HepG2 (cell line): ENCODE data around the gene DAPK1. TPM values are rescaled to one million over a fixed set of nuclear protein-coding genes. Genes with fewer than 3 reads are reported as not detected.

Source experiments
- ATF7 ChIP-seq, 2 experiments: fragments of 450-650 bp in 1 of 2; sonication (generic) in 1 of 2; formaldehyde crosslinking in 1 of 2; IDR thresholded peaks; 2 replicates each; pipeline versions ENCODE4 v1.4.0 to v1.6.1; 2016 to 2020; ENCODE audit warnings: antibody characterized with exemption in 1 of 2, mild to moderate bottlenecking in 1 of 2, missing genetic modification reagents in 1 of 2
- CEBPZ ChIP-seq: IDR thresholded peaks from 2 replicates; pipeline ENCODE4 v1.6.1; 2012; ENCODE audit warnings: low read length, improper control_type of control experiment
- CENPT ChIP-seq: sonication (generic); formaldehyde crosslinking; IDR thresholded peaks from 2 replicates; pipeline ENCODE4 v1.8.0; 2022; ENCODE audit warnings: low read depth, mild to moderate bottlenecking, moderate library complexity, missing genetic modification reagents
- CREB1 ChIP-seq, 2 experiments: fragments of 450-650 bp in 1 of 2; IDR thresholded peaks; 2 replicates each; pipeline ENCODE4 v1.6.1; 2016 to 2017; ENCODE audit warnings: control low read depth in 1 of 2, mild to moderate bottlenecking in 1 of 2, missing compliant biosample characterization in 1 of 2, missing genetic modification characterization in 1 of 2
- DMAP1 ChIP-seq: IDR thresholded peaks from 2 replicates; pipeline ENCODE4 v1.6.1; 2016
- E2F2 ChIP-seq: sonication (generic); formaldehyde crosslinking; IDR thresholded peaks from 2 replicates; pipeline ENCODE4 v1.4.0; 2020; ENCODE audit warnings: missing genetic modification reagents, borderline replicate concordance
- HOXA9 ChIP-seq: sonication (generic); formaldehyde crosslinking; IDR thresholded peaks from 2 replicates; pipeline ENCODE4 v1.8.1; 2022; ENCODE audit warnings: missing genetic modification reagents, mild to moderate bottlenecking, moderate library complexity, borderline replicate concordance
- MAFK ChIP-seq, 2 experiments: IDR thresholded peaks in 1 of 2; conservative IDR thresholded peaks in 1 of 2; 2 replicates each; pipeline ENCODE4 v1.6.1; 2011; ENCODE audit warnings: improper control_type of control experiment in 2 of 2, low read length in 2 of 2
- MZF1 ChIP-seq: sonication (generic); formaldehyde crosslinking; IDR thresholded peaks from 2 replicates; pipeline ENCODE4 v1.8.1; 2023; ENCODE audit warnings: mild to moderate bottlenecking, missing genetic modification reagents, borderline replicate concordance
- PPARG ChIP-seq: conservative IDR thresholded peaks from 2 replicates; pipeline ENCODE4 v1.6.1; 2016; ENCODE audit warnings: missing biosample characterization, missing genetic modification reagents
- TRAFD1 ChIP-seq: sonication (generic); formaldehyde crosslinking; IDR thresholded peaks from 2 replicates; pipeline ENCODE4 v1.5.1; 2020; ENCODE audit warnings: missing genetic modification reagents, mild to moderate bottlenecking, borderline replicate concordance
- ZKSCAN5 ChIP-seq: sonication (generic); formaldehyde crosslinking; IDR thresholded peaks from 2 replicates; pipeline ENCODE4 v1.5.1; 2020; ENCODE audit warnings: mild to moderate bottlenecking, missing genetic modification reagents
- ZNF281 ChIP-seq: sonication (generic); formaldehyde crosslinking; IDR thresholded peaks from 2 replicates; pipeline ENCODE4 v1.4.0; 2020; ENCODE audit warnings: missing genetic modification reagents, borderline replicate concordance
- ZNF354B ChIP-seq: sonication (generic); formaldehyde crosslinking; IDR thresholded peaks from 2 replicates; pipeline ENCODE4 v1.8.0; 2022; ENCODE audit warnings: mild to moderate bottlenecking, missing genetic modification reagents
- ZNF510 ChIP-seq: sonication (generic); formaldehyde crosslinking; IDR thresholded peaks from 2 replicates; pipeline ENCODE4 v1.4.0; 2020; ENCODE audit warnings: low read depth, mild to moderate bottlenecking, missing genetic modification reagents
- ZNF670 ChIP-seq: sonication (generic); formaldehyde crosslinking; IDR thresholded peaks from 2 replicates; pipeline ENCODE4 v1.8.0; 2022; ENCODE audit warnings: mild to moderate bottlenecking, missing genetic modification reagents, borderline replicate concordance
- ZNF713 ChIP-seq: sonication (generic); formaldehyde crosslinking; IDR thresholded peaks from 2 replicates; pipeline ENCODE4 v1.4.0; 2020; ENCODE audit warnings: mild to moderate bottlenecking, missing genetic modification reagents
- ZSCAN25 ChIP-seq: sonication (generic); formaldehyde crosslinking; IDR thresholded peaks from 2 replicates; pipeline ENCODE4 v1.8.0; 2022; ENCODE audit warnings: mild to moderate bottlenecking, missing genetic modification reagents
- polyA plus RNA-seq, 8 experiments: library from polyadenylated mRNA; depleted of rRNA in 3 of 8; stranded (reverse) in 7 of 8; unstranded in 1 of 8; fragments of >200 nt; fragmentation: Illumina TruSeq in 4 of 8; extraction: Trizol in 4 of 8; gene quantifications; 2 replicates each; pipeline versions ENCODE4 v1.2.1 to v1.2.3, GENCODE V29; 2011 to 2016; ENCODE audit warnings: low read depth in 4 of 8, missing spikeins in 1 of 8, mixed read lengths in 1 of 8; ENCODE audit not compliant: insufficient read depth in 1 of 8
- total RNA-seq, 5 experiments: library from RNA; depleted of rRNA; stranded (reverse); fragments of >200 nt; fragmentation: Illumina TruSeq; extraction: Trizol; gene quantifications; 2 replicates each; pipeline ENCODE4 v1.2.3, GENCODE V29; 2016; ENCODE audit warnings: low read depth in 1 of 5

Gene DAPK1
- total and polyA plus RNA-seq, 2 of the 13 experiments (the other 11 are each of a cell fraction or from before 2014, with no cell fraction given) = 35.7 to 35.9 TPM

GRCh38 chr9:87505869-87506678 lies 8.4 kb downstream of the DAPK1 start (continued):
- TF ChIP-seq MAFK (conservative IDR thresholded peaks at IDR 0.05 in 1 of 2, IDR thresholded peaks at IDR 0.05 in 1 of 2; ENCODE audit: low read length in 2 of 2) = no peak
- peak; percentile 35; the same call in 1 of the 2 replicates for TF ChIP-seq CREB1 (IDR thresholded peaks at IDR 0.05)
- peak; percentile 80 for TF ChIP-seq CREB1 (CRISPR knock-in tag; IDR thresholded peaks at IDR 0.05)
- TF ChIP-seq TRAFD1 (CRISPR knock-in tag) = no peak
- TF ChIP-seq CEBPZ = no peak
- peak; percentile 50; the same call in 1 of the 2 replicates for TF ChIP-seq ZNF281 (CRISPR knock-in tag)
- TF ChIP-seq ATF7 (IDR thresholded peaks at IDR 0.05) = peak; percentile 26; the same call in 1 of the 2 replicates
- no peak for TF ChIP-seq ATF7 (CRISPR knock-in tag; IDR thresholded peaks at IDR 0.05)
- TF ChIP-seq DMAP1 (CRISPR knock-in tag) = no peak
- TF ChIP-seq PPARG (CRISPR knock-in tag) = peak; percentile 72
- TF ChIP-seq ZNF510 (CRISPR knock-in tag) = 0 out of 2 replicates have a peak, but pooled peaks have one; percentile 64
- 0 out of 2 replicates have a peak, but pooled peaks have one; percentile 12 for TF ChIP-seq ZNF670
- TF ChIP-seq ZKSCAN5 (CRISPR knock-in tag) = no peak
- no peak for TF ChIP-seq ZSCAN25 (CRISPR knock-in tag)
- TF ChIP-seq ZNF713 (CRISPR knock-in tag) = no peak
- no peak for TF ChIP-seq E2F2 (CRISPR knock-in tag)
- no peak for TF ChIP-seq MZF1 (CRISPR knock-in tag)
- TF ChIP-seq HOXA9 (CRISPR knock-in tag) = no peak
- TF ChIP-seq CENPT = no peak
- TF ChIP-seq ZNF354B (CRISPR knock-in tag) = no peak
